GM18507 (cell line): ENCODE measurements around the gene TASL.
A peak's percentile ranks its signal among the peaks of the same experiment; 100 is the strongest.
"Not testable (repeated sequence)": the region's sequence is repeated elsewhere in the genome, so short reads cannot be mapped to it uniquely, and the experiment has no call there.

Experiments used
- DNase-seq: peaks from one replicate; pipeline ENCODE4 v3.0.0; 2011; ENCODE audit warnings: low read depth; ENCODE audit not compliant: insufficient read length; ENCODE audit errors: extremely low spot score
- FAIRE-seq: peaks from 2 replicates; lab custom pipeline; 2011; peaks lifted over from hg19 to GRCh38; lab: Jason Lieb, UNC

The TASL gene

GRCh38 chrX:30577362-30577991 lies at the start of gene TASL:
Gene TASL (minus strand): TSS chrX:30577766. CDS start chrX:30560355, 17,411 bp downstream.
- FAIRE-seq (peak; percentile 98), DNase-seq (no peak)

GRCh38 chrX:30626402-30626801 lies 48.8 kb upstream of the TASL start:
- no peak for FAIRE-seq
- no peak for DNase-seq

- FAIRE-seq (no peak), DNase-seq (no peak)
Measured at GRCh38 chrX:30622361-30622760, 44.8 kb upstream of the TASL start.

GRCh38 chrX:30620980-30621618 lies 43.5 kb upstream of the TASL start:
- no peak for FAIRE-seq
- no peak for DNase-seq

GRCh38 chrX:30620125-30620524 lies 42.6 kb upstream of the TASL start:
- no peak for DNase-seq
- no peak for FAIRE-seq

- FAIRE-seq (peak; percentile 79), DNase-seq (no peak)
Measured at GRCh38 chrX:30618160-30618765, 40.7 kb upstream of the TASL start.

- FAIRE-seq = peak; percentile 69
- DNase-seq = no peak
Measured at GRCh38 chrX:30615229-30615628, 37.7 kb upstream of the TASL start.

- FAIRE-seq (no peak), DNase-seq (no peak)
Measured at GRCh38 chrX:30613721-30614120, 36.2 kb upstream of the TASL start.

GRCh38 chrX:30612250-30612655 lies 34.7 kb upstream of the TASL start:
- FAIRE-seq (peak; percentile 41), DNase-seq (no peak)

GRCh38 chrX:30610026-30610425 lies 32.5 kb upstream of the TASL start:
- no peak for DNase-seq
- FAIRE-seq = no peak

- no peak for FAIRE-seq
- DNase-seq = no peak
Measured at GRCh38 chrX:30607155-30607554, 29.6 kb upstream of the TASL start.

GRCh38 chrX:30600269-30601176 lies 23.0 kb upstream of the TASL start:
- not testable (repeated sequence) for DNase-seq
- FAIRE-seq = peak; percentile 80

- peak; percentile 90 for FAIRE-seq
- peak; percentile 15 for DNase-seq
Measured at GRCh38 chrX:30597216-30598012, 19.8 kb upstream of the TASL start.

- FAIRE-seq = peak; percentile 69
- DNase-seq = no peak
Measured at GRCh38 chrX:30593440-30594200, 16.1 kb upstream of the TASL start.

- DNase-seq (no peak), FAIRE-seq (no peak)
Measured at GRCh38 chrX:30592831-30593230, 15.3 kb upstream of the TASL start.

- FAIRE-seq = no peak
- DNase-seq = no peak
Measured at GRCh38 chrX:30590368-30590767, 12.8 kb upstream of the TASL start.

- FAIRE-seq = peak; percentile 85
- DNase-seq = no peak
Measured at GRCh38 chrX:30589146-30589888, 11.8 kb upstream of the TASL start.

GRCh38 chrX:30586516-30586915 lies 8.9 kb upstream of the TASL start:
- FAIRE-seq = no peak
- no peak for DNase-seq
